Measurements from ENCODE around the gene RPS17. TPM values are rescaled to one million over a fixed set of nuclear protein-coding genes. Genes with fewer than 3 reads are reported as not detected.
A peak's percentile ranks its signal among the peaks of the same experiment; 100 is the strongest.

The RPS17 gene
- total RNA-seq, result 1,774 and 1,923 TPM in 2 replicates

DNA sequence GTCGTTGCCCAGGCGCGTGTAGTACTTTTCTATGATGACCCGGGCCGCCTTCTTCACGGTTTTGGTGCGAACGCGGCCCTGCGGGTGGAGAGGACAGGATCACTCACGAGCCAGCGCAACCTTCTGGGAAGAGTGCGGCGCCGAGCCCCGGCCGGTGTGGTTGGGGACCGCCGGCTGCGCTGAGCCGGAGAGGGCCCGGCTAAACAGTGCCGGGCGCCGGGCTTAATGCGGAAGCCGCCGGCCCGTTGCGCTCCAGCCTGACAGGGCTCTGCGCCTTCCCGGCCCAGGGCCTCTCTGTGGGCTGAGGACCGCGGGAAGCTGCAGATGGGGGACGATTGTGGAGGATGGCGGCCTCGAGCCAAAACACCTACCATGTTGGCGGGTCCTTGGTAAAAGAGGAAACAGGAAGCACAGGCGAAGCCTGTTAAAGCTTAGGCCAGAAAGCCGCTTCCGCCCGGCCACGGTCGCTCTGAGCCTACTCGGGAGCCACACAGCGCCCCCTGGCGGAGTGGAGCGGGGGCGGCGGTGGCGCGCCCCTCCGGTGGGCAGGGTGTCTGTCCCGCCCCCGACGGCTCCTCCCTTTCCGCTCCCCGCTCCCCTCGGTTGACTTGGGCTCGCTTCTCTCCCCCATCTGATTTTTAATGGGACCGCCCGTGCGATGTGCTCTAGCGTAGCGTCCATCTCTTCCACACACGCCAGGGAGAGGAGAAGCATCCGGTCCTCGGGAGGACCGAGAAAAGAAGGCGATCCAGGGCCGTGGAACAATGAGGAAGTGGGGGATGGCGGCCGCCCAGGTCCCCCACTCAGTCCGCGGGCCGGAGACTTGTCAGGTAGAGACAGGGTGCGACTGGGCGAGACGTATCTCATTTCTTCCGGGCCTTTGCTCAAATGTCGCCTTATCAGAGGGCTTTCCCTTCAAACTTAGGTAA is at the start of gene RPS17:
RPS17 (minus strand) TSS at position 403 of the 929 bp plus-strand sequence; CDS start at position 374, 29 bp downstream.
- DNase-seq (ENCODE audit: low read depth in 2 of 2), result peak; percentile 89 to 96

DNA sequence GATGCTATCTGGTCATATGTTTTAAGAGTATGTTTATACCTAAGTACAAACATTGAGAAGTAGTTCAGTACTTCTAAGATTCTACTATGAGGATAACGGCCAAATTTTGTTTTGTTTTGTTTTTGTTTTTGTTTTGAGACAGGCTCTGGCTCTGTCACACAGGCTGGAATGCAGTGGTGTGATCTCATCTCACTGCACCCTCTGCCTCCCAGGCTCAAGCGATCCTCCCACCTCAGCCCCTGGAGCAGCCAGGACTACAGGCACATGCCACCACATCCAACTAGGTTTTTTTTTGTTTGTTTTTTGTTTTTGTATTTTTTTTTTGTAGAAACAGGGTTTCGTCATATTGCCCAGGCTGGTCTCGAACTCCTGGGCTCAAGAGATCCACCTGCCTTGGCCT is 47.5 kb upstream of the RPS17 start:
- no peak for DNase-seq (ENCODE audit: low read depth in 2 of 2)

DNA sequence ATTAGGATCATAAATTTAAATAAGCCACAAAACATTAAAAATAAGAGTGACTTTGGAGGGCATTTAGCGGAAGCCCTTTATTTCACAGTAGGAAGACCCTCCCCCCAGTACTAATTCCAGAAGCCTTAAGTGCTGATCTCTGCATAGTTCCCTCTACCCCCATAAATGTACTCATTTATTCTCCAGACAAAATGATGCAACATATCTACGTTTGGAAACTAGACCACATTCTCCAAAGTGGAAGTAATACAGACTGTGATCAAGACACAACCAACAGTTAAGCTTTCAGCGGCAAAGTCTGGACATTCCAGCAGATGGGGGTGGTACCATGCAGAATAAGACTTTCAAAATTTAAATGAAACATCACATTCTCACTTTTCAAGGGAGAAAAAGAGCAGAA is 44.8 kb upstream of the RPS17 start:
- no peak for DNase-seq (ENCODE audit: low read depth in 2 of 2)

DNA sequence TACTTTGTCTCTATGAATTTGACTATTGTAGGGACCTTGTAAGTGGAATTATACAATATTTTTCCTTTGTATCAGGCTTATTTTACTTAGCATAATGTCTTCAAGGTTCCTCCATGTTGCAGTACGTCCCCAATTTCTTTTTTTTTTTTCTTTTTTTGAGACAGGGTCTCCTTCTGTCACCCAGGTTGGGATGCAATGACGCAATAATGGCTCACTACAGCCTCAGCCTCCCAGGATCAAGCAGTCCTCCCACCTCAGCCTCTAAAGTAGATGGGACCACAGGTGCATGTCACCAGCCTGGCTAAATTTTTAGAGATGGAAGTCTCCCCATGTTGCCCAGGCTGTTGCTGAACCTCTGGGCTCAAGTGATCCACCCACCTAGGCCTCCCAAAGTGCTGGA is 40.5 kb upstream of the RPS17 start:
- DNase-seq (ENCODE audit: low read depth in 2 of 2), result no peak

DNA sequence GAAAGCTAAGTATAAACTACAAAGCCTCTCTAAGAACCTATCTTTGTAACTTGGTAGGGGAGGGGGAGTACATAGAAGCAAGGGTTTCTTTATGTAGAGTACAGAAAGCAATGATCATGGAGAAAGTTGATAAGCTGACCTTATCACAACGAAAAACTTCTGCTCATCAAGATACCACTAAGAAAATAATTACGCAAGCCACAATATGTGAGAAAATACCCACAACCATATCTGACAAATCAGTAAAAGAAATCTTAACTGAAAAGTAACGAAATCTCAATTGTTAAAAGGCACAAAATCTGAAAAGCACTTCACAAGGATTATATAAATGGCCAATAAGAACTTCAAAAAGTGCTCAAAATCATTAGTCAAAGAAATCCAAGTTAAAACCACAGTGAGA is 35.1 kb upstream of the RPS17 start:
- DNase-seq (ENCODE audit: low read depth in 2 of 2), result no peak

DNA sequence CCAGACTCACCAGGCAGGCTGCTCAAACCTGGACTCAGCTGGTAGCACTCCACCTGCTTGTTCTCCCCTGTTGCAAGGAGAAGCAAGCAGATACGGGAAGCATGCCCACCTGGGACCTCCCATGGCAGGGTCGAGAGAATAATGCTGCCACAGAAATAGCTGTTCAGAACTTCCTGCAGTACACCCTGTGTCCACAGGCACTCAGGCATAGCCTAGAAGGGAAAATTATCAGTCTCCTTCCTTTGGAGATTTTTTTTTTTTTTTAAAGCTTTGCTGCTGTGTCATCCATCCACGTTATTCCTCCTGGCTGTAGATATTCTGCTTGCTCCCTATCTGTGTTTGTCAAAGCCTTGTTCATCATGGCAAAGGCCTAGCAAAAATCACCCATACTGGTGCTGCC is 32.7 kb upstream of the RPS17 start:
- no peak for DNase-seq (ENCODE audit: low read depth in 2 of 2)

DNA sequence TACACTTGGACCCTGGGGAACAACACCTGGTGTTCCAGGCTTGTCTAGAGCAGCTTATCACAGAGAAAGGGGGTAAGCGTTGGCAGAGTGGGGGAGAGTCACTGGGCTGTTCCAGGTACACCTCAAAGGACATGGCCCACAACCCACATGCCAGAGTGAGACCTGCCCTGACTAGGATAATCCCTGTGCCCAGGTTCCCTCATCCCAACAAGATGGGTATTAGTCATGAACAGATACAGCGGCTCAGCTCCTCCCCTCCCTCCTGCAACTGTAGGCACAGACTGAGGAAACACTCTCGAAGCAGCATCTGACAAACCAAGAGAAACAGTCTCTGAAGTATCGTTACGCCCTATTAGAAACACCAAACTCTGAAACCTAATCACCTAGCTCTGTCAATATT is 32.1 kb upstream of the RPS17 start:
- DNase-seq (ENCODE audit: low read depth in 2 of 2), result no peak

DNA sequence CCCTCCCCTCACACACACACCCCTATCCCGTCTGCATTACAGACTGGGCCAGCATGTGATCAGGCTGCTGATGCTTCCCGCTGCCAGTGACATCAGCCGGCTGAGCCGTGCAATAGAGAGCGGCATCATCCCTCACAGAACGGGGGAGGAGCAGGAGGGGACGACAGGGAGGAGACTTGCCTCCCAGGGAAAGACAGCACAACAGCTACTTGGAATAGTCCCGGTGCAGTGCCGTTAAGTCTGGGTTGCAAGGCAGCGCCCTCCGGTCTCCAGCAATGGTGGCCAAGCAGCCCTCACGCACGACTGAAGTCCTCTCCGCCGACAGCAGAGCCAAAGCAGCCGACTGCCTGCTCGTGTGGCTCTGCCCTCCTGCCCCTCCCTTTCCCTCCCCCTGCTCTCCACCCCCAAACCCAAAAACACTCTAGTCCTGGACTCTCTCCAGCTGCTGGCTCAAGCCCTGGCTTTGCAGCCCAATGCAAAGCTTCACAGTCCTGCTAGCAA is 31.5 kb upstream of the RPS17 start:
- no peak for DNase-seq (ENCODE audit: low read depth in 2 of 2)

DNA sequence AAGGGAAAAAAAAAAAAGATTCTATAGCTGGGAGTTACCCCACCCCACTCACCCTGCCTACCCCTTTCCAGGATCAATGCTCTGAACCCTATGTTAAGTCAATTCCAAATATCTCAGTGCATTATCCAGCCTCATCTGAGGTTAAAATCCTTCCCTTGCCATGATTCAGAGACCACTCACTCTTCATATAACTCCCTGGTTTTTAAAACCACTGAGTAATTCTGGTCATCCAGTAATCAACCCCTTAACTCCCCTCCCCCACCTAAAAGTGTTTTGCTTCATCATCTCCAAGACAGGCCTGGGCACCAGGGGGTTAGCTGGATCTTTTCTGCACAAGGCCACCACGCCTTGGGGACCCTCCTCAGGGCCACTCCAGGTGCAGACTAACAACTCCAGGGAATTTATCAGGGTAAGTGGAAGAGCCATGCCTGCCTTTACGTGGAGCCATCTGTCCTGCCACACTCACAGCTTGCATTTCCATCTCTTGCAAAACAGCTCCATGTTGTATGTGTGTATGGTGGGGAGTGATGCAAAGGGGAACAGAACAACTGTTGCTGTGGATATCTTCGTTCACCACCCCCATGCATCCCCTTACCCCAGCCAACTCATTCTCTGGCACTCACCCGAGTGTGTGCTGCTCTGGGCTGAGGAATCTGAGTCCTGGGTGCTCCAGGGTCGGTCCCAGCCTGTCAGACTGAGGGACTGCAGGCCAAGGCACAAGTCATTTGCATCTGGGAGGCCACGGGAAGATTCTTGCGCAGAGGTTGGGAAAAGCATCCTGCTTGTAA is 30.7 kb upstream of the RPS17 start:
- no peak for DNase-seq (ENCODE audit: low read depth in 2 of 2)

DNA sequence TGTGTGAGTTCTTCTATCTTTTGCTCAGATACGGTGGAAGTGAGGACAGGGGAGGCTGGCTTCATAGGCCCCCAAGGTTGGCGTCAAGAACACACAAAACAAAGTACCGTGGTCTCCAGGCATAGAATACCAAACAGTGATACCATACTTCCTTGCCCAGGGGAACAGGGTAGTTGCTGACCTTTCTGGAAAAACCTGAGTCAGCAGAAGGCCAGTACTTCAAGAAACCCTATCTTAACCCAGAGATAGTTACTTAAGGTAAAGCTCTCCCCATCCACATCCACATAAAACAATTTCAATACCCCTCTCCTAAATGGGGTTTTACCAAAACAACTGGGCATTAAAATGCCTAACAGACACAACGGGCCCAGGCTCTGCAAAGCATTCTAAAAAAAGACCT is 29.6 kb upstream of the RPS17 start:
- DNase-seq (ENCODE audit: low read depth in 2 of 2), result no peak

DNA sequence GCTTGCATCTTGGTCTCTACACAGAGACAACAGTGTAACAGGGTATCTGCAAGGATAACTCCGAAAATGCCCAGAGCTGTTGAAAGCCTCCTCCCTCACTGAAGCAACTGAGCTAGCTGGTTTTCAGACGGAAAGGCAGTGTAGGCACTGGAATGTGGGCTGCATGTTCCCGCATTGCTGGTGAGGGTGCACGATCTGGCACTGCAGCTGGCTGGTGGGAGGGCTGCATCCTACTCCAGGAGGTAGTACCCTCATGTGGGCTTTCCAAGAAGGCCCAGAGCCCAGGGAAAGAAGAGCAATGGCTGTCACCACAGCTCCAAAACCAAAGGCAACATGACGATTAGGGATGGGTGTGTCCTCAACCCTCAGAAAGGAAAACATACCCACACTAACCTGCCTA is 28.7 kb upstream of the RPS17 start:
- no peak for DNase-seq (ENCODE audit: low read depth in 2 of 2)

DNA sequence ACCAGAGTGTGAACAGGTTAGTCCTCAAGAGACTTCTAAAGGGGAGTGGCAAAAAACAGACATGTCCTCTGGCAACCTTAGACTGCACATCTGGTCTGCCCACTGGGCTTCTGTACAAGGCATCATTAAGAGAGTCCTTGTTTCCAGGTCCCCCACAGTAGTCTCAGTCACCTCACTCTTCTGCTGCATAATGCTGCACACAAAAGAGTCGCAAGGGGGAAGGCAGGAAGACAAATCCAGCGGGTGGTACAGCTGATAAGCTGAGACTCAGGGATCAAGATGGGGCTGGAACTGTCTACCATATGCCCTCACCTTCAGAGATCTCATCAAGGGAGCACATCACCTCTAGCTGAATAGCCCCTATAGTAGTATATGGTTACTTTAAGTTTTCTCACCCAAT is 27.4 kb upstream of the RPS17 start:
- no peak for DNase-seq (ENCODE audit: low read depth in 2 of 2)

DNA sequence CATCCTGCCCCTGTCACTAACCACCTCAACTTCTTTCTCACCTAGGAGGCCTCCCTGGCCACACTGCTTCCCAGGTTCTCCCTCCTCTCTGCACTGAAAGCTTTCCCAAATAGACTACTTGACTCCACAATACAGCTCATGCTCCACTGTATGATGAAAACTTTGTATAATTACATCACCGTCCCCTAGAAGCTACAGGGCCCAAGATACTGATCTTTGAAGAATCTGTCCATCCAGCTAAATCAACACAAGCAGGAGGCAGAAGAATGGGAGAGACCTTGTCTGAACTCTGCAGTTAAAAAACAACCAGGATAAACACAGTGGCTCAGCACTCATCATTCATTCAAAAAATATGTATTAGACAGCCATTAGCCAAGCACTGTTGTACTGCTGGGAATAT is 26.4 kb upstream of the RPS17 start:
- no peak for DNase-seq (ENCODE audit: low read depth in 2 of 2)

DNA sequence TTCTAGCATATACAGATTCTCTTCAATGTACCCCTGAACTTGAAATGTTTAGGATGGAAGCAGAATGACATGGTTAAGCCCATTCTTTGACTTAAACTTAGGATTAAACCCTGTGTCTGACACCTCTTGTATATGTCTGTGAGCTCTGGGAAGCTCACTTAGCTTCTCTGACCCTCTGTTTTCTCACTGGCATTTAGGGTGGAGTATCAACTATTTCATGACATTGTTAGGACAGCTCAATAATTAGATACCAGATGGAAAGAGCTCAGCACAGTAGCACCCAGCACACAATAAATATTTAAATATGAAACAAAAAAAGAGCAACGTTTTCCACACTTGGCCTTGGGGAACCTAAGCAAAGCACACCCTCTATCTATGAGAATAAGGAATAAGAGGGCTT is 18.2 kb upstream of the RPS17 start:
- DNase-seq (ENCODE audit: low read depth in 2 of 2), result no peak

DNA sequence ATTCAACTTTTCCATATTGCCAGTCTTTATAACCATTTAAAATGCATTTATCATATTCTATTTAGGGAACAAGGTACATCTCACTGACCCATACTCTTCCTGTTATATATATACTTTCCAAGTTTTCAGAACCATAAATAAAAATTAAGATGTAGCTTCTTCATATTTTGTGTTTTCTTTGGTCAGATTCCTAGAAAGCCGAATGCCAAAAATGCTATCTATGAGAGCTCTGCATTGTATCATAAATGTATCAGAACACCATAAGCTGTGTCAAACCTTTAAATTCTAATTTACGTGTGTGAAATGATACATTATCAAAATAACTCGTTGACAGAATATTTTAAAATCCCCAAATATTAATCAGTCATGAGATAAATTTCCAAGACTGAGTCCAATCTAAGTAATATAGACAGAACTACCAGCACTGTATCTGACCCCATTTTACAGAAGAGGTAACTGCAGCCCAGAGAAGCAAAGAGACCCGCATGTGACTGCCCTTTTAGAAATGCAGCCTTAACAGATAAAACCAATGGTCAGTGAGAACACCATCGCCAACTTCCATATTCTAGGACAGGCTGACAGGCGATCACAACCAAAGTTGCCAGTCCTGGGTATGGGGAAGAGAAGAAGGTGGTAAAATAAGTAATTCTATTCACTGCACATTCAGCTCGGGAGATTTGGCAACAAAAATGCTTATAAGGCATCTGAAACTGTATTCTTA is 16.2 kb upstream of the RPS17 start:
- no peak for DNase-seq (ENCODE audit: low read depth in 2 of 2)

DNA sequence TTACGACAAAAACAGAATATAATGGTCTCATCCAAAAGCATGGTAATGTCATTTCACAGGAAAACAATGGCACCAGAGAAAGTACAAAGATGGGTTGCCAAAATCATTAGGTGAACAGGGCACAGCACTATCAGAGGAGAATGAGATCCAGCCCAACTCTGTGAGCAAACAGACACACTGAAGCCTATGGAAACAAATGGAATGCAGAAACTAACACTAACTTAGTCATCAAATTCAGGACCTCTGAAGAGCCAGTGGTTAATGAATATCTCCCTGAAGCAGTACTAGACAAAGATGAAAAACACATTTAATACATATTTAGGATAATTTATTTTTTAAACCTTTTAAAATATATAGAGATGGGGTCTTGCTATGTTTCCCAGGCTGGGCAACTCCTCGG is 14.6 kb upstream of the RPS17 start:
- no peak for DNase-seq (ENCODE audit: low read depth in 2 of 2)

DNA sequence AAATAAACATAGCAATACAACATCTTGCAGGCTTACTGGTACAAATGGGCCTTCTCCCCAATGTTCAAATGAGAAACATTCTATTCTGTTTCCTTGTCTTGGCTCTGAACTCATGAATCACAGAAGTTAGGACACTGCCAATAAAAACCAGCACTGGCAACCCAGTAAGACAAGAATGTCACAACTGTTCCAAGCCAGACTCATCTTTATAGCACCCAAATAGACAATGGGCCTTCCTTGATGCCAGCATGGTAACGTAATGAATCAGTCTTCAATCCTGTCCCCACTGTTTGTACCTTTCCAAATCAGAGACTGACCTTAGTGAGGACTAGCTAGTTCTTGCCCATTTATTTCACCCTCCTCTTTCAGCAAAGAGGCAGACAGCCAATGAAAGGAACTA is 14.1 kb upstream of the RPS17 start:
- no peak for DNase-seq (ENCODE audit: low read depth in 2 of 2)

DNA sequence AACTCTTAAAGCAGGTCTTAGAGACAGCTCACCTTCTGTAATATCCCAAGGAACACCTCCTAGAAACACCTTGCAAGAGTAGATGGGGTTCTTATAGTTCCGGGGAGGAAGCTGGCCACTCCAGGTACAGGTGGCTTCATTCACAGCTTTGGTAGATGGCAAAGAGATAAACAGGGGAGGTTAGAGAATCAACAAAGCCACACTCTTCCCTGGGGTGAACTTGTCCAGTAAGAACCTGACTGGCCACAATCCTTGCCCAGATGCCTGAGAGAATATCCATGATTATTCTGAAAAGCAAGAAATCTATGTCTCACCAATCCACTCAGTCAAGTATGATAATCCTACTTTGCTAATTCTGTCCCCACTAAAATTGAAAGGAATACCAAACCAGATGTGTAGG is 13.6 kb upstream of the RPS17 start:
- no peak for DNase-seq (ENCODE audit: low read depth in 2 of 2)

DNA sequence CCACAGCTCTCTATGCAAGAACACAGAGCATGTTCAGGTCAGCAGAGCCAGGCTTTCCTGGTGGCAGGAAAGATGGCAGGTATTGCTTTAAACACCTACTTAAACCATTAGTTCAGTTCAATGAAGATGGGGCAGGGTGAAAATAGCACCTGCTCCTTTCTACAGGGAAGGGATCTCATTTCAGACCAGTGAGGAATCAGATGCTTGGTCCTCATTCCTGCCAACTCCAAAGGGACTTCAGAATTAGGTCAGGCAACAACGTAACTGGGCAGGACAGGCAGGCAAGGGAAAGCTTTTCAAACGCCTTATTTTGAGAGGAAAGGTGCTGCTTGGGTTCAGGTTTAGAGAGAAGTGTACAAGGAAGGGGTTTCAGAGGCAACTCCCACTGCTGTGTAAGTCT is 12.6 kb upstream of the RPS17 start:
- DNase-seq (ENCODE audit: low read depth in 2 of 2), result no peak

DNA sequence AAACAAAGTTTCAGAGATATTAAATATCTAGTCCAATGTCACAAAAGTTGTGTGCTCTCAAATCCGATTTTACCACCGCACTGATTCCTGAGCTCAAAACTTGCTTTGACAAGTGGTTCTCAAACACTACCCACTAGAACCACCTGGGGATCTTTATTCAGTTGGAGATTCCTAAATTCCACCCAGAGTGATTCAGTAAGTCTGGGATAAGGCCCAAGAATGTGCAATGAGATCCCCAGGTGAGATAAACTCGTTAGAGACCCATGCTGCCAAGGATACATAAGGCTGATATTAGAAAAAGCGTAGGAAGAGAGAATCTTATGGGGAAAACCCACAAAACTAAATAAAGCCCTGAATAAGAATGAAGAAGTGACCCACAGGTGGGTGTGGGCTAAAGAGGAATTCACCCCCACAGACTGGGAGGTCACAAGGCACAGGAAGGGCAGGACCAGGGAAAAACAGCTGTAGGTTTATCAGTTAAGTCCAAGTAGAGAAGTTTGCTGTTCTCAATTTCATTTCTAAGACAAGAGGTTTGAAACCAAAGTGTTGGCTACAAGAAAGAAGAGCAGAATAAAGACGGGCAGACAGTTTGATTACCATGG is 11.5 kb upstream of the RPS17 start:
- DNase-seq (ENCODE audit: low read depth in 2 of 2), result no peak

DNA sequence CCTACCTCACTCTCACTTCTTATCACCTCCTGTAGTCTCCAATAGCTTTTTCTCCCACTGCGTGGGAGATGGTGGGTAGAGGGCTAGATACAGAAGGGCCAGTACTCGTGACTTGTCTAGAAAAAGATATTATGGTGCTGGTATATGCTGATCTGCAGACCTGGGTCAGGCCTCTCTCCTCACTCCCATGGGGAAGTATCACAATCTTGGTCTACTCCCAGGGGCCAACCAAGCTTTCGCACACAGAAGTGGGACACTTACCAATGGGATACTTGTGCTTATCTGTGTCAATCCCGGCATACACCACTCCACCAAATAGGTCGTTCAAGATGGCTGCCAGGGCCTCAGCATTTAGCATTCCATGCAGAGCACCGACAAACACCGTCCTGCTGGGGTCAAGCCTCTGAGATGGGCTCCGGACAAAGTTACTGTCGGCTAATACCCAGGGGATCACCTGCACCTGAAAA is 9.0 kb upstream of the RPS17 start:
- no peak for DNase-seq (ENCODE audit: low read depth in 2 of 2)
